ENCODE results near the gene KIAA0825.
"Not testable (repeated sequence)": the region's sequence is repeated elsewhere in the genome, so short reads cannot be mapped to it uniquely, and the experiment has no call there.

Gene KIAA0825

GRCh38 chr5:94362857-94363256, 255.5 kb downstream of the KIAA0825 start:
- no peak for DNase-seq

- DNase-seq, result no peak
These were observed 256.3 kb downstream of the KIAA0825 start for GRCh38 chr5:94361832-94362796.

DNA sequence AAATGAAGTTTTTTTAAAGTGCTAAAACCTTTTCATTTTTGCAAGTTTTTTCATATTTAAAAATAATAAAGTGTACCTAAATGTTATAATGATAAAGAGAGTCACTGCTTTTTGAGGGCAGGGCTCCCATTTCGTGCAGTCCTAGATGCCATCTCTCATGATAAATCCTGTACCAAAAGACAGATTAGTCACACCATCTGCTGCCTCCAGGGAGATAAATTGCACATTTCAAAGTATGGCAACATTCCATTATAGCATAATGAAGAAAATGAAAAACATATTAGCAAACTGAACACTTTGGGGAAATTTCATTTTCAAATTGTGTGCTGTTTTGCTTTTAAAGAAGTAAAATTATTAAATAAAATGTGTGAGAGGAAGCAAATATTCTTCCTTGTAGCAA, 257.2 kb downstream of the KIAA0825 start:
- no peak for DNase-seq

GRCh38 chr5:94360382-94361130, 257.8 kb downstream of the KIAA0825 start:
- DNase-seq, result no peak

DNA sequence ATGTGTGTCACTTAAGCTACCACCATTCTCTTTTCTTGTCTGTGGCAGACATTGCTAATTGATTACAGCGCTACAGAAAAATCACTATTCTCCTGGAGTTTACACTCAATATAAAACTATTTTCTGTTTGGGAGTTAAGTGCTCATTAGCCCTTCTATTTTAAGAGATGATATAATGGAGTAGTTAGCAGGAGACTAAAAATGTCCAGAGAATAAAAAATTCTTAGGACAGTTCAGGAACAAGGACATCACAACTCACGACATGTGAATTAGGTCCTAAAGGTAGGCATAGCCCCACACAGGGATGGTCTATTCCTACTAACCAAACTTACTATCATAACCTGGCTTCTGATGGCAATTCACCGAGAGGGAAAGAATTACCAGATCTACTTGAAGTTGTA, 258.5 kb downstream of the KIAA0825 start:
- DNase-seq, result no peak

GRCh38 chr5:94355811-94356210, 262.6 kb downstream of the KIAA0825 start:
- DNase-seq, result no peak

DNA sequence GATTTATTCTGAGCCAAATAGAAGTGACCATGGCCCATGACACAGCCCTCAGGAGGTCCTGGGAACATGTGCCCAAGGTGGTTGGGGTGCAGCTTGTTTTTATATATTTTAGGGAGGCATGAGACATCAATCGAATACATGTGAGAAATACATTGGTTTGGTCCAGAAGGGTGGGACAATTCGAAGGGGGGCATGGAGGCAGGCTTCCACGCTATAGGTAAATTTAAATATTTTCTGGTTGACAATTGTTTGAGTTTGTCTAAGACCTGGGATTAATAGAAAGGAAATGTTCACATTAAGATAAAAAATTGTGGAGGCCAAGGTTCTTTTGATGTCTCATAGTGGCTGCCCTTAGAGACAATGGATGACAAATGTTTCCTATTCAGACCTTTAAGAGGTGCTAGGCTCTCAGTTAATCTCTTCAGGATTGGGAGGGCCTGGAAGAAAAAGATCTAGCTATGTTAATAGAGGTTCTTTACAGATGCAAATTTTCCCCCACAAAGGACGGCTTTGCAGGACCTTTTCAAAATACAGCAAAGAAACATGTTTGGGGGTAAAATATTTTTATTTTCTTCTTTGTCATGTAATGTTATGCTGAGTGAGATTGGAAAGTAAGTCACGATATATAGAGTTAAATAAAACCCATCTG, 263.4 kb downstream of the KIAA0825 start:
- not testable (repeated sequence) for DNase-seq

GRCh38 chr5:94353605-94354004, 264.8 kb downstream of the KIAA0825 start:
- no peak for DNase-seq

DNA sequence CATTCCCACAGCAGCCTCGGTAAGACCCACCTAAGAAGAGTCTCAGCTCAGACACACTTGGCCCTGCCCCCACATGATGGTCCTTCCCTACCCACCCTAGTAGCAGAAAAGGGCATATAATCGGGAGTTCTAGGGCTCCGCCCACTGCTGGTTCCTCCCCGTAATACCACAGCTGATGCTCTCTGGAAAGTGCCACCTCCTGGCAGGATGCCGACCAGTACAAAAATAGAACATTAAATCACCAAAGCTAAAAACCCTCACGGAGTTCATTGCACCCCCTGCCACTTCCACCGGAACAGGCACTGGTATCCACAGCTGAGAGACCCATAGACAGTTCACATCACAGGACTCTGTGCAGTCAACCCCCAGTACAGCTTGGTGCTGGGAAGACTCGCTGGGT, 271.3 kb downstream of the KIAA0825 start:
- DNase-seq, result no peak

GRCh38 chr5:94345257-94345656, 273.1 kb downstream of the KIAA0825 start:
- no peak for DNase-seq

GRCh38 chr5:94337617-94338016, 280.8 kb downstream of the KIAA0825 start:
- DNase-seq, result no peak

- no peak for DNase-seq
These were observed 282.5 kb downstream of the KIAA0825 start for GRCh38 chr5:94335936-94336335.

GRCh38 chr5:94329115-94329514, 289.3 kb downstream of the KIAA0825 start:
- no peak for DNase-seq

DNA sequence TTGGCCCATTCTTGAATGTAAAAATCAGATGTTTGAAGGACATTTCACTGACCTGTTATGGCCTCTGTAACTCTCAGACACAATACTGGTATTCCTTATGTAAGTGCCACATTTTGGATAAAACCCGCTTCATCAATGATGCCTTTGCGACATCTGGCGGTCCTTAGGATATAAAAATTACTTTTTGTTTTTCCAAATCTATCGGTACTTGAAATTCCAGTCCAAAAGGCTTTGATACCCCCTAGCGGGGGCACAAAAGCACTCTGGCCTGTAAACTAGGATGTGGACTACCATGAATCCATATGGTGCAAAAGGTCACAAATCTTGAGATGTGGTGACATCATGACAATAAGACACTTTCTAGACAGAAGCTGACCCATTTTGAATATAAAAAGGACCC, 291.8 kb downstream of the KIAA0825 start:
- DNase-seq, result no peak

DNA sequence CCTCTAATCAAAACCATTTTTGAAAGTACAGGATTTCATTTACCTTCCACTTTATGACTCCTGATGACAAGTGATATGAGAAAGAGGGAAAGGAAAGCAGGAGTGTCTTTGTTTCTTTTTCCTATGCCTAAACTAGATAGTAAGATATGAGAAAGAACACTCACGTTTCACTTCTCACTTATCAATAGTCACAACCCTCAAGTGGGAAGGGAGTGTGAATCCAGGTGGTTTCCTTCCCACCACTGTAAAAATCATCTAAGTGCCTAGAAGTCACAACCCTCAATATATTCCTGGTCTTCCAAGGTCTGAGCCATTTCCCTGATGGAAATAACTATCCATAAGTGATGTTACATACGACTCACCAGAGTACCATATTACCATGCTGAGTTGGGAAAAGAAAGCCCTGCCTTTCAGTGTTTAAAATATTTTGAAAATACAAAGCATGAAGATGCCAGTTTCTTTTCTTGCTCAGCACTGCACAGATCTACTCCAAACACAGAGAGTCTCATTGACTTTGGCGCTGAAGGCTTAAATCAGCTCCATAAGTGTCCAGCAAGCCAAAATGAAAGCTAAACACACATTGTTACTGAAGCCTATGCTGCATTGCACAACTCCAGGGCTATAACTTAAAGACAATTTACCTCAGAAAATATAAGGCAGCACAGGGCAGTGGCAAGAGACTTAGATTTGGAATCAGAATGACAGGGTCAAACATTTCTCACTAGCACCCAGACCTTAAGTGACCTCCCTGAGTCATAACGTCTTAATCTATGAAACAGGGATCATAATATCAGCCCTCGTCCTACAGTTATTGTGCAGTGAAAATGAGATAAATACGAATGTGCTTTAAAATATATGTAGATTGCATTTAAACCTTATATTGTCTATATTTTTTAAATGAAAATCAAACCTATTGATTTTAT, 301.2 kb downstream of the KIAA0825 start:
- DNase-seq, result no peak

GRCh38 chr5:94314460-94315131, 303.8 kb downstream of the KIAA0825 start:
- DNase-seq, result no peak

GRCh38 chr5:94313696-94314095, 304.7 kb downstream of the KIAA0825 start:
- DNase-seq, result no peak

DNA sequence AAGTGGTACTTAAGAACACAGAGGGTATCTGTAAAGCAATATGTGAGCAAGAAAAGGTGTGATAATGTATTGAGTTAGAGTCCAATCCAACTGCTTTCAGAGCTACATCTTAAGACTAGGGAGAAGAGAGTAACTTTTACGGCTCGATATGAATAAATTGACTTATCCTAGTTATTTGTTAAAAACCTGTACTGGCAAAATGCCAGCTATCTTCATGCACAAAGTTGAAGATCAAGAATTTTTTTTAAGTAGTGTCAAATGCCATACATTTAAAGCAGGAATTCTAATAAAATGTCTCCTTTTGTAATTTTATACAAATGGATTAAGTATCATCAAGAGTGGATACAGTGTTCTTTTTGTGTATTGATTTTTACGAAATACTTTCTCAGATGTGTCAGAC, 305.2 kb downstream of the KIAA0825 start:
- DNase-seq, result no peak

DNA sequence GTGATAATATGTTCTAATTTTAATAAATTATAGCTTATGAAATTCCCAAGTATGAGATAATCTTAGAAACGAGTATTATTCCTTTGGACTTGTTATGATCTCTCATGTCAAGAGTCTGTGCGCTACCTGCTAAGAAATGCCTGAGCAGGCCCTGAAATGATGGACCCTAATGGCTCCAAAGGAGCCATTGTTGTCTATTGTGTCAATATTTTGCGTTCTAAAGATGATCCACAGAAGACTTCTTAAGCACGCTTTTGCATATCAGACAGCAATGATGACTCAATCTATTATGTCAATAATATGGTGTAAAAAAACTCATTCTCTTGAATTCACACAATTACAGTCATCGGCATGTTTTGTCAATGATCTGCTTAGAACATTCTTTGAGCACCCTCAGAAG, 306.1 kb downstream of the KIAA0825 start:
- no peak for DNase-seq

DNA sequence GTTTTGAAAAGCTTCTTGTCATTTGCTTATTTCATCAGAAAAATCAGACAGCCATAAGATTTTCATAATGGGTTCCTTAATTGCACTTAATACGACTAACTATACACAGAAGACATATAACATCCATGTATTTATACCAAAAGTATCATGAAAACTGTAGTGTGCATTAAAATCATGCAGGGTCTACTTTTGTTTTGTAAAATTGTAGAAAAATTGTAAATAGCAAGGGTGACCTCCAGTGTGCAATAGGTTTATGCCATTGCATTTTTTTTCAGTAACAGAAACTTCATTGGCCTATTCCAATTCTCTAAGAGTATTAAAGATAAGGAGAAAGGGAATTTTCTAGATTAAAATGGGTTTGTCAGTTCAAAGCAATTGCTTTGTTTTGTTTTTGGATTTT, 307.6 kb downstream of the KIAA0825 start:
- no peak for DNase-seq

- DNase-seq, result no peak
These were observed 309.3 kb downstream of the KIAA0825 start for GRCh38 chr5:94309141-94309540.

- no peak for DNase-seq
These were observed 310.0 kb downstream of the KIAA0825 start for GRCh38 chr5:94308442-94308841.

Data from NCI-H2107 (cell line).